HG03108 (cell line): ENCODE data around the gene POLN.

Experiments
- ATAC-seq: cut with Tn5 transposase; IDR thresholded peaks from one replicate; pipeline ENCODE4 v1.9.1; 2021; ENCODE audit warnings: moderate library complexity; ENCODE audit not compliant: unreplicated experiment

Gene POLN

DNA sequence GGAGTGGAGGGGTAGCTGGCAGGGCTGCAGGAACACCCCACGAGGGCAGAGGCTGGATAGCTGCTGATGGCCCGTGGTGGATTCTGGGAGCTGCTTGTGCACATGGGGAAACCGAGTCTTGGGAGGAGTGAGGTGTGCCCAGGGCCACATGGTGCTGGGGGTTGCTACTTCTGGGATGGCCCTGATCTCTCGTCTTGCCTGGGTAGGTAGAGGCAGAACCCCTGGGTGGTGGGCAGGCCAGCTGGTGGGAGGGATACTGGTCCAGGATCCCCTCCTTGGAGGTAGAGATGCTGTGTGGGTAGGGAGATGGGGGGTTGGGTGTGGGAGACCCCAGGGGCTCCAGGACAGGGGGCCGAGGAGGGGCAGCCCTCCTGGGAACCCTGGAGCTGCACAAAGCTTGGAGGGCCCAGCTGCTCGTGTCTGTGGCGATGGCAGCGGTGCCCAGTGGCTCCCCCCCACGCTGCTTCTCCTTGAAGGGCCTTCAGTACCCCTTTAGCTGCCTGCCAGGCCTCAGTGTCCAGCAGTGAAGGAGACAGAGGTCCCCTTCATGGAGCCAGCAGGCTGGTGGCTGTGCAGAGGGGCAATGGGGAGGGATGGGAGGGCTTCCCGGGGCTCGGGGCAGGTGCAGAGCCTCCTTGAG lies 179.6 kb downstream of the POLN start:
- ATAC-seq = no peak

DNA sequence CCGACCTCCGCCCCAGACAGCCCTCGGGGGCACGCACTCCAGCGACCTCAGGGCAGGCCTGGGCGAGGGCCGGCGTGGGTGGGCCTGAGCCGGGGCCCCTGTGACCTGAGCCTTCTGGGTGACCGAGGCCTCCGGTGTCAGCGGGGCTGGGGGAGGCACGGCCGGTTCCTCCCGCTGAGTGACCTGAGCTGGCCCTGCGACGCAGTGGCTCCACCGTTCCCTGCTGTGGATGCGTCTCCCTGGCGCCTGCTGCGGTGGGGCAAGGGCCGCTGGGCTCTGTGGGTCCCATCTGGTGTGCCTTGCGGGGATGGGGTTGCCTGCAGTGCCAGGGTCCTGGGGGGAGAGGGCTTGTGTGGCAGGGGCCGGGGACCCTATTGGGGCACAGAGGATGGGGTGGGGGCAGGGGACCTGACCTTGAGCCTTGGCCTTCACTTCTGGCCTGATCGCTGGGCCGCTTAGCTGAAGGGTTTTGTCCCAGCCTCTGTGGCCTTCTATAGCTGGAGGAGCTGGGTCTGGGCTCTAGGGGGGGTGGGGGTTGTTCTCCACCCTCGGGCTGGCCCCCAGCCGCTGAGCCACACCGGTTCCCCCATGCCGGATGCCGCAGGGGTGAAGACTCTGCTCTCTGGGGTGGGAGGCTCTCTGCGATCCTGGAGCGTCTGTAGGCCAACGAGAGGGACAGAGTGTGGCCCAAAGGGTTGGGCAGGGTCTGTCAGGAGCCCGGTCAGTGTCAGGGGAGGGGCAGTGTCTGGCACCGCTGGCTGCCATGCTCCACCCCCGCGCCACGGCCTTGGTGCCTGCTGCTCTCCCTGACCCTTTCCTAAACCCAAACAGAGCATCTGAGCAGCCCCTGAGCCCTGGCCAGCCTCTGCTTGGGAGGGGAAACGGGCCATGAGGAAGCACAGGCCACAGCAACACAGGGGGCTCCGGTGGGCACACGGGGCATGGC lies 180.5 kb downstream of the POLN start:
- ATAC-seq = no peak

DNA sequence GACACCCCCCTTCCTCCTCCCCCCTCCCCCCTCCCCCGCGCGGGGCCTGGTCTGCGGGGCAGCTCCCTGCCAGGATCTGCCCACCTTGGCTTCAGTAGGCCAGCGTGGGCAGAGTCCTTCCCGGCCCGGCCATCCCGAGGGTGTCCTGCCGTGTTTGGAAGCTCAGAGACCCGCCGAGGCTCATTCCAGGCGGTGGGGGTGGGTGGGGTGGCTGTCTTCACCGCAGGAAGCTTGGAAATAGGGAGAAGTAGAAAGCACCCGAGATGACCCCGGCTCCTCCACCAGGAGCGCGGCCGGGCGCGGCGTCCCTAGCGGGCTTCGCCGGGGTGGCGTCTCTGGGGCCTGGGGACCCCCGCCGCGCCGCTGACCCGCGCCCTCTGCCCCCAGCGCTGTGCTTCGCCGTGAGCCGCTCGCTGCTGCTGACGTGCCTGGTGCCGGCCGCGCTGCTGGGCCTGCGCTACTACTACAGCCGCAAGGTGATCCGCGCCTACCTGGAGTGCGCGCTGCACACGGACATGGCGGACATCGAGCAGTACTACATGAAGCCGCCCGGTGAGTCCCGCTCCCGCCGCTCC lies 181.2 kb downstream of the POLN start:
- no peak for ATAC-seq

DNA sequence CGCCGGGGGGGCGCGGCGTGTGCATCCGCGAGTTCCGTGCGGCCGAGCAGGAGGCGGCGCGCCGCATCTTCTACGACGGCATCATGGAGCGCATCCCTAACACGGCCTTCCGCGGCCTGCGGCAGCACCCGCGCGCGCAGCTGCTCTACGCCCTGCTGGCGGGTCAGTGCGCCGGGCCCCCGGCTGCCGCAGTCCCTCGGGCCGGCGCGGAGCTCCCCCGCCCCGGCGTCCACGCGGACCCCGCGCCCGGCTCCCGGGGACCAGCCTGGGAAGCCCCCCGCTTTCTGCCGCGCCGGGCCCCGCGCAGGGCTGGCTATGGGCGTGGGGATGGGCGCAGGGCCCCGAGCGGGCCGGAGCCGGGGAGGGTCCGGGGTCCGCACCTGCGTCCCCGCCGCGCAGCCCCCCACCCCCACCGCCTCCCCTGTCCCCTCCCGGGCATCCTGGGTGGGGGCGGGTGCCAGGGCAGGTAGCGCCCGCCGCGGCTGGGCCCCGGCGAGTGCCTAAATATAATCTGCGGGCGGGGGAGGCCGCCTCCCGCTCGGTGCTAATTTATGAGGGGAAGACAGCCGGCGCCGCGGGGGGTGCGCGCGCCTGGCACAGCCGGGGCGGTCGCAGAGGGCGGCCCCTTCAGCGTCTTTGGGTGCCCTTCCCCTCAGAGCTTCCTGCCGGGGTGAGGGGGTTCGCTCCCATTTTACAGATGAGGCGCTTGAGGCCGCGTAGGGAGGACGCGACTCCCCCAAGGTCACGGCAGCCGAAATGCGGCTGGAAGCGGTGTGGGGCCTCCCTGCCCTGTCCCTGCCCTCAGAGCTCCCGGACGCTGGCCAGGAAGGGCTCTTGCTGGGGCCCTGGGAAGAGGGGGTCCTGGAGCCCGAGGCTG lies 182.0 kb downstream of the POLN start:
- ATAC-seq = no peak

DNA sequence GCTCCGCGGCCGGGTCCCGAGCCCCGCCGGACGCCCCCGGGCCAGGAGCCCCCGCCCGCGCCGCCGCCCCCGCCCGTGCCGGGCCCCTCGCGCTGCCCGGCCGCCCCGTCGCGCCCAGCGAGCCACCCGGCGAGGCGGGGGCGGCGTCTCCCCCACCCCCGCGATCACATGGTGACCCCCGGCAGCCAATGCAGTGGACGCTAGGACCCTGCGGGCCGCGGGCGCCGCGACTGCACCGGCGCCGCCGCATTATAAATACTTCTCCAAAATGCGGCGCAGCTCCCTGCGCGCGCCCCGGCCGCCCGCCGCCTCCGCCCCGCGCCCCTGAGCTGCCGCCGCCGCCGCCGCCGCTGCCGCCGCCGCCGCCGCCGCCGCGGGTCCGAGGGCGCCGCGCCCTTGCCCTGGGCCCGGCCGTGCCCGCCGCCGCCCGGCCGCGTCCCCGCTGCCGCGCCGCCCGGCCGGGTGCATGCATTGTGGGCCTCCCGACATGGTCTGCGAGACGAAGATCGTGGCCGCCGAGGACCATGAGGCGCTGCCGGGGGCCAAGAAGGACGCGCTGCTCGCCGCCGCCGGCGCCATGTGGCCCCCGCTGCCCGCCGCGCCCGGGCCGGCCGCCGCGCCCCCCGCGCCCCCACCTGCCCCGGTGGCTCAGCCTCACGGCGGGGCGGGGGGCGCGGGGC lies 182.7 kb downstream of the POLN start, which contains the start of gene NAT8L:
TSS of gene NAT8L (plus strand) at position 282 of the 680 bp plus-strand sequence. CDS start at position 467, 185 bp downstream.
- ATAC-seq = no peak

DNA sequence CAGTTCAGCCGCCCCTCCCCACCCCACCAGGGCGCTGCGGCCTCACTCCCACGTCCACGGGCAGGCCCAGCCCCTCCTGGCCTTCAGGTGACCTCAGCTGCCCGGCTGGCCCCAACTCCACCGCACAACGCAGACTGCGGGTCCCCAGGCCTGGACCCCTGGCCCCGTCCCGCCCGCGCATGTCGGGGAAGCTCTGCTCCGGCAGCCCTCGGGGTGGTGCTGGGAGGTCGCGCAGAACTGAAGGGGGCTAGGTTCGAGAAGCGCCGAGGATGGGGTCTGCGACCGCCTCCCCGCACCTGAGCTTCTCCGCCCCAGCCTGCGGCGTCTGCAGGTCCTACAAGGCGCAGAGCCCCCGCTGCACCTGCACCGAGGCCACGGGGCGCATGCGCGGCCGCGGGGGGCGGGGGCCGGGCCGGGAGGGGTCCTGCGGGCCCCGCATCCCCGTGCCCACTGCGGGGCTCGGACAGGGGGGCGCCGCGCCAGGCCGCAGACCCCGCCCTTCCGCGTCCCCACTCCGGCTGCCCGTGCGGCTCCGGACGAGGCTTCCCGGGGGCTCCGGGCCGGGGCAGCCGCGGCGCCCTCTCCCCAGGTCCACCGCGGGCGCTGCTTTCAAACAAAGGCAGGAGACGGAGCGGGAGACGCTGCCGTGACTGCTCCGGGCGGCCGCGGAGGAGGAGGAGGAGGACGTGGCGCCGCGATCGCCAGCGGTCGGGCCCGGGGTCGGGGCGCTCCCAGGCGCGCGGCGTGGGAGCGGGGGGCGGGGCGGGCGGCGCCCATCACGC lies 183.5 kb downstream of the POLN start:
- ATAC-seq = no peak

DNA sequence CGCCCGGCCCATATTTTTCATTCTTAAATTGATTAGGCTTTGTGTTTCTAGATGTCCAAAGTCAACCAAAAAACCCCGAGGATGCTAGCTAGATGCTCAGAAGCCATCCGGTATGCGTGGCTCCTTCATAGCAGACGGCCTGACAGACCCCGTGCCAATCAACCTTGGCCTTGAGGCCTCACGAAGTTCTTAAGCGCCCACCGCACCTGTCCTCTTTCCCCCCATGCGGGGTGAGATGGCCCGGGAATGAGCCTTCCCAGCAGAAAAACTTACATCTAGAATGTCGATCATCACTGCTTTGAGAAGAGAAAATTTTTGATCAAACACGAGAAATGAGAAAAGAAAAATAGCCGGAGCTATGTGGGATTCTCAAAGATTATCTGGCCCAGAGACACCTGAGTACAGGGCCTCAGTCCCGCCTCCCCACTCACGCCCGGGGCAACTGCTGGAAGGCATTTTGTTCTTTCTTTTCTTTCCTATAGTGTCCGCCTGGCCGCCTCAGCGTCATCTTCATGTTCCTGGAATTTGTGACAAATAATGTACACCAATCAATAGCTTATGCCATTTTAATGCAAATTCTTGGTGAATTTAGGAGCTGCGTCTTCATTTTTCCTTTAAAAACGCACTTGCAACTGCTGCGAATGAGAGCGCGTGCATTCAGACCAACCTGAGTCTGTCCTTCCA lies 184.4 kb downstream of the POLN start:
- ATAC-seq = no peak

DNA sequence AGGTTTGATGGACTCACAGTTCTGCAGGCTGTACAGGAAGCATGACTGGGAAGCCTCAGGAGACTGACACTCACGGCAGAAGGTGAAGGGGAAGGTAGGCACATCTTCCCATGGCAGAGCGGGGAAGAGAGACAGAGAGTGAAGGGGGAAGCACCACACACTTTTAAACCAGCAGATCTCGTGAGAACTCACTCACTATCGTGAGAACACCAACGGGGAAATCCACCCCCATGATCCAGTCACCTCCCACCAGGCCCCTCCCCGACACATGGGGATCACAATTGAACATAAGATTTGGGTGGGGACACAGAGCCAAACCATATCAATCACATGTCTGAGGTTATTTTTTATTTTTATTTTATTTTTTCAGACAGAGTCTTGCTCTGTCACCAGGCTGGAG lies 187.7 kb downstream of the POLN start:
- no peak for ATAC-seq

DNA sequence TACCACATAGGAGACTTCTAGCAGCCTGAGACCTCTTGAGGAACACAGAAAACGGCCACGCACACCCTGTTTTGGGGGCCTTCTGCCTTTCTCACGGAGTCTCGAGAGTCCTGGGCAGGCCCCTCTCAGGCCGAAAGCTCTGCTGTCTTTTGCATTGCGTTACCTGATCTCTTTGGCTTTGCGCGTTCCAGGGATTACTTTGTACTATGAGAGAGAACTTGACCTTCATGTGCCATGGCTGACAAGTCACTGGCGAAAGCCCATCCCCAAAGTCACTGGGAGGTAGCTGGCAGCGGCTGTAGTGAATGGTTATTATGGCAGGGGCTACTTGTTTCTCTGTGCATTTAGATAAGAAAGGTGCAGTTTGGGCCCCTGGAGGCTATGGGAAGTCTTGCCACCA lies 190.8 kb downstream of the POLN start:
- no peak for ATAC-seq

DNA sequence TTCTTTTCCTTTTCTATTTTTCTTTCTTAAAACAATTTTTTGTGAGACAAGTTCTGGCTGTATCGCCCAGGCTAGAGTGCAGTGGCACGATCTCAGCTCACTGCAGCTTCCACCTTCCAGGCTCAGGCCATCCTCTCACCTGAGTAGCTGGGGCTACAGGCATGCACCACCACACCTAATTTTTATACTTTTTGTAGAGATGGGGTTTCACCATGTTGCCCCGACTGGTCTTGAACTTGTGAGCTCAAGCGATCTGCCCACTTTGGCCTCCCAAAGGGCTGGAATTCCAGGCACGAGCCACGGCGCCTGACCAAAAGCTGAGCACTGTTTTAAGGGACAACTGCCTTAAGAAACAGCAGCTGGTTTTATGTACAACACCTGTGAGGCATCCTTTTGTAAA lies 192.1 kb downstream of the POLN start:
- no peak for ATAC-seq

DNA sequence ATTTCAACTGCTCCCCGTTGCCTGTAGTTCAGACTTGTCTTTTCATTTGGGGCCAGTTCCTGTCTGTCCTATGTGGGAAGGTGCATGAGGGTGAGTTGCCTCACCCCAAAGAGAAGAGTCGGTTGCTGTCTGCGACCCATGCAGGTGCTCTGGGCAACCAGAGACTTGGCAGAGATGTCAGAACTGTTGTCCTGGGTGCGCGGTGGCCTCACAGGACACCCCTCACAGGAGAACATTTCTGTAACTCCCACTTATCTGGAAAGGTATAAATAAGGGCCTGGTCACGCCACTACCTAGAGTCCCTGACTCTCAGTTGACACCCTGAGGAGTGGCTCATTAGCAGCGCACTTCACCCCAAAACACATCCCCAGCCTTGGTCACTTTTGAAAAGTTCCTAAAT lies 192.5 kb downstream of the POLN start:
- no peak for ATAC-seq

DNA sequence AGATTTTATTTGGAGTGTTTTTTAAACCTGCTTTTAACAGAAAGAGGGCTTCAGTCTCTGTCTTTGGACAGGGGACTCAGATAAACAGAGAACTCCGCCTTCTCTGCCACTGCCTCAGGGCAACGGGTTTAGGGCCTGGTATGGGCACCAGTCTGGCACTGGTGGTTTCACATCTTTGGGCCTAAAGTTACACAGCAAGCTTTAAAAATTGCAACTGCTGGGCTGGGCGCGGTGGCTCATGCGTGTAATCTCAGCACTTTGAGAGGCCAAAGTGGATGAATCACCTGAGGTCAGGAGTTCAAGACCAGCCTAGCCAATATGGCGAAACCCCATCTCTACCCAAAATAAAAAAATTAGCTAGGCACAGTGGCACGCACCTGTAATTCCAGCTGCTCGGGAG lies 193.1 kb downstream of the POLN start:
- no peak for ATAC-seq

DNA sequence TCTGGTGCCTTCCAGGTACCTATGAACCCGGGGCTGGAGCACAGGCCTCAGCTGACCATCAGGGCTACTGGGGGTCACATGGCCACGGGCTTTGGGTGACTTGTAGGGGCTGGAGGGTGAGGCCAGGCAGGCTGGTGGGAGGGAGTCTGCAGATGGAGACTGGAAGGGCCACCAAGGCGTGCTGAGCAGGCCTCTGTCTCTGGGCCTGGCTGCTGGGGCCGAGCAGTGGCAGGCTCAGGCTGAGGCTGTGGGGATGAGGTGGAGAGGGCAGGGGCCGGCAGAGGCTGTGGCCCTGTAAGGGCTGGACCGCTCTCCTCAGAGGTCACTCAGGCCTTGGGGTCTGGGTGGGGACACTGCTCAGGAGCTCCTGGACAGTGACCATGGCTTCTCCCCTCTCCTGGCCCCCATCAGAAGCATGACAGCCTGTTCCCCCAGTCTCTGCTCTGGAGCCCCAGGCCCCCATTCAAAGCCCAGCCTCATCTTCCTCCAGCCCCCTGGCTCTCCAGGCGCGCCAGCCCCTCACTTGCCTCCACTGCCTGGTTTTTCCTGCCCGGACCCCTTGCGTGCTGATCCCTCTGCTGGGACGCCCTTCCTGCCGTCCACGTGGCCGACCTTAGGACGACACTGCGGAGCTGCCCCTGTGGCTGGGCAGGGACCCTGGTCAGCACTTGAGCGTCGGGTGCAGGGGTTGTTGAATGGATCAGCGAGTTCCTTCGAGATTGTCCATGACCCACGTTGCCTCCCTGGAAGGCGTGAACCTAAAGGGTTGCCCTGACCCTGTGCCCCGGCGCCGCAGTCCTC lies 193.9 kb downstream of the POLN start:
- ATAC-seq = no peak

DNA sequence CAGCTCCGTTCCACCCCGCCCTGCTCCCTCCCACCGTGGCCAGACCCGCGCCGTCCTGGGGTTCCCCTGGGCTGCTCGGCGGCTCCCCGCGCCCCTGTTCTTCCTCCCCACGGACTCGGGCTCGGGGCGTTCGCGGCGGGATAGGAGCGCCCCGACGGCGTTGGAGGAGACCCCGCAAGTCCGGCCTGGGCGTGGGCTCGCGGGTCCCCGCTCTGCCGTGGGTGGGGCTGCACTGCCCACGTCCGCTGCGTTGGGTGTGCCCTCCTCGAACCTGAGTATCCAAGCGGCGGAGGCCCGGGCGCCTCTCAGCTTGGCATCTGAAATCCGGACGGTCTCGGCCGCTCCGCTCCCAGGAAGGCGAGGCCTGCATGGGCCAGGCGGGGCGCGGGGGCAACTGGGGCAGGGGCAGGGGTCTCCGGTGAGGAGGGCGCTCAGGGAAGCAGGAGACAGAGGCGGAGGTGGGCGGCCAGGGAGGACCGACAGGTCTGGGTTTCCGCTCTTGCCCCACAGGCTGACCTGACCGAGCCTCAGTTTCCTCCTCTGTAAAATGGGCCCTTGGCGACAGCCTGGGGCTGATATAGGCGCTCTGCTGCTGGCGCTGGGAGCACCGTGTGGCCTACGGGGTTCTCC lies 194.8 kb downstream of the POLN start:
- ATAC-seq = no peak

DNA sequence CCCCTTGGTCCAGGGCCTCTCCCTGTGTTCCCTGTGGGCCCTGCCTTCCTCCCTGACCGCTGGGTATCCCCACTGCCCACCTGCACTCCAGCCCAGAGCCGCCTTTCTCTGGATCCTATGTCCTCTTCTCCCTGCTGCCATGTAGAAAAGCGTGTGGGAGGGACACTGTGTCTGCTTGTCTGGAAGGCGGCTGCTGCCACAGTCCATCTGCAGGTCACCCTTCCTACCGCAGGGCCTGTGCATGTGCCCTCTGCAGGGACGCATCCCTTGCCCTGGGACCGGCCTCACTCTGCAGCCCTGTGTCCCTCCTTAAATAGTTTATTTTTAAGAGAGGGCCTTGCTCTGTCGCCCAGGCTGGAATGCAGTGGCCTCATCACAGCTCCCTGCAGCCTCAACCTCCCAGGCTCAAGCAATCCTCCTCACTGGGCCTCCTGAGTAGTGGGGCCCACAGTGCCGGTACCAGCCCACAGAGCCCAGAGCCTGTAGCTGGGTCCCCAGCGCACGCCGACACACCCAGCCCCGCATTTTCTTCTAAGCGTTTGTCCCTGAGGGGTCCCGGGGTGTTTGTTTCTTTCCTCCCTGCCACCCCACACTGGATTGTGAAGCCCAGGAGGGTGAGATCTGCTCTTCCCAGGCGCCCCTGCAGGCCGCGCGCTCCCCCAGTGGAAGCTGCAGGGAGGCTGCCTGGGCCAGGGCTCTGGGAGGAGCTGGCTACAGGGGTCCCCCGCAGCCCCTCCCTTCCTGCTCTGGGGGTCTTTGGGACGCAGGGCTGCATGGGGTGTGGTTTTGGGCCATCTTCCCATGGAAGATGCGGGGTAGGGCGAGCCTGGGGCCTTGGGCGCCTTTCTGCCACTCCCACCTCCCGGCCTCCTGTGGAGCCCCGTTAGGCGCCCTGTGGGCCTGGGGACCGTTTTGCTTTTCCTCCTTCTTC lies 195.6 kb downstream of the POLN start:
- no peak for ATAC-seq

DNA sequence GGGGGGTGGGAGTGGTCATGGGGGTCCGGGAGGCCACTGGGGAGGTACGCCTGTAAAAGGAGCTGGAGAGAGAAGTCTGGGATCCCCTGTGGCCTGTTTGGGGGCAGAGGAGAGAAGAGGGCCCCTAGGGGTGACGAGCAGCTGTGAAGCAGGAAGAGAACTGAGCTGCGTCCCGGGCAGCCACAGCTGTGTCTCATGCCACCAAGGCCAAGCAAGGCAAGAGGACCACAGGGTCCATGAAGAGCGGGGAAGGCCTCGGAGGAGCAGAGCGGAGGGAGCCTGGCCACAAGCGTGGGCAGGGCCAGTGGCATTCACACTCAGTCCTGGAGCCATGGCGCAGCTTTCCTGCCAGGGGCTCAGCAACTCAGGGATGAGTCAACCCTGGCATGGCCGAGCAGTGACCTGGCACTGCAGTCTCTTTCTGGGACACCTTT lies 196.4 kb downstream of the POLN start:
- no peak for ATAC-seq
